ENCODE results near the gene BRSK2. TPM values are rescaled to one million over a fixed set of nuclear protein-coding genes. Genes with fewer than 3 reads are reported as not detected.

Gene BRSK2
- total RNA-seq, 1 donor from 2014 or later, result 1.5 TPM

- no peak for DNase-seq (ENCODE audit: low spot score)
- no peak overlapping the region for H3K4me3 Mint-ChIP-seq (ENCODE audit: low read depth)
- no peak overlapping the region for H3K27ac Mint-ChIP-seq
- no peaks in the 10 kb centered on the region for H3K36me3 Mint-ChIP-seq (ENCODE audit: low read depth)
- intact Hi-C loops (cut with micrococcal nuclease), result no loop called here
- H3K27me3 Mint-ChIP-seq (ENCODE audit: low read depth), result no peaks in the 10 kb centered on the region
- H3K4me1 Mint-ChIP-seq (ENCODE audit: low read depth), result no peaks in the 10 kb centered on the region
- no peaks in the 10 kb centered on the region for H3K9me3 Mint-ChIP-seq
Measured at GRCh38 chr11:1466784-1467183, 77.0 kb downstream of the BRSK2 start.

- intact Hi-C loops (cut with micrococcal nuclease), result no loop called here
- no peaks in the 10 kb centered on the region for H3K36me3 Mint-ChIP-seq (ENCODE audit: low read depth)
Measured at GRCh38 chr11:1467270-1467669, 77.5 kb downstream of the BRSK2 start.

GRCh38 chr11:1468002-1468401 is 78.3 kb downstream of the BRSK2 start:
- no peaks in the 10 kb centered on the region for H3K27me3 Mint-ChIP-seq (ENCODE audit: low read depth)
- no peak overlapping the region for H3K27ac Mint-ChIP-seq
- no peaks in the 10 kb centered on the region for H3K9me3 Mint-ChIP-seq
- no peak overlapping the region for H3K4me3 Mint-ChIP-seq (ENCODE audit: low read depth)
- DNase-seq (ENCODE audit: low spot score), result no peak
- H3K36me3 Mint-ChIP-seq (ENCODE audit: low read depth), result no peaks in the 10 kb centered on the region
- intact Hi-C loops (cut with micrococcal nuclease), result no loop called here
- no peaks in the 10 kb centered on the region for H3K4me1 Mint-ChIP-seq (ENCODE audit: low read depth)

More at GRCh38 chr11:1467270-1467669, 77.5 kb downstream of the BRSK2 start:
- Mint-ChIP-seq H3K4me3 (ENCODE audit: low read depth) (no peak overlapping the region), H3K4me1 (ENCODE audit: low read depth) (no peaks in the 10 kb centered on the region), H3K27ac (no peak overlapping the region), H3K27me3 (ENCODE audit: low read depth) (no peaks in the 10 kb centered on the region), H3K9me3 (no peaks in the 10 kb centered on the region)
- DNase-seq (ENCODE audit: low spot score), result no peak

- no peak overlapping the region for H3K4me3 Mint-ChIP-seq (ENCODE audit: low read depth)
- H3K4me1 Mint-ChIP-seq (ENCODE audit: low read depth), result no peaks in the 10 kb centered on the region
- H3K9me3 Mint-ChIP-seq, result no peaks in the 10 kb centered on the region
- DNase-seq (ENCODE audit: low spot score), result no peak
- H3K36me3 Mint-ChIP-seq (ENCODE audit: low read depth), result no peaks in the 10 kb centered on the region
- H3K27me3 Mint-ChIP-seq (ENCODE audit: low read depth), result no peaks in the 10 kb centered on the region
- H3K27ac Mint-ChIP-seq, result no peak overlapping the region
- intact Hi-C loops (cut with micrococcal nuclease), result no loop called here
Measured at GRCh38 chr11:1468473-1469066, 78.8 kb downstream of the BRSK2 start.

- intact Hi-C loops (cut with micrococcal nuclease), result no loop called here
Measured at GRCh38 chr11:1469287-1469910, 79.7 kb downstream of the BRSK2 start.

GRCh38 chr11:1469911-1470680 is 80.4 kb downstream of the BRSK2 start:
- Mint-ChIP-seq H3K36me3 (ENCODE audit: low read depth) (no peaks in the 10 kb centered on the region), H3K4me1 (ENCODE audit: low read depth) (no peaks in the 10 kb centered on the region), H3K27me3 (ENCODE audit: low read depth) (no peaks in the 10 kb centered on the region), H3K4me3 (ENCODE audit: low read depth) (no peak overlapping the region), H3K27ac (no peak overlapping the region), H3K9me3 (no peaks in the 10 kb centered on the region)
- intact Hi-C loops (cut with micrococcal nuclease), result no loop called here
- no peak for DNase-seq (ENCODE audit: low spot score)

More at GRCh38 chr11:1469287-1469910, 79.7 kb downstream of the BRSK2 start:
- H3K4me1 Mint-ChIP-seq (ENCODE audit: low read depth), result no peaks in the 10 kb centered on the region
- H3K36me3 Mint-ChIP-seq (ENCODE audit: low read depth), result no peaks in the 10 kb centered on the region
- H3K27ac Mint-ChIP-seq, result no peak overlapping the region
- no peak overlapping the region for H3K4me3 Mint-ChIP-seq (ENCODE audit: low read depth)
- no peaks in the 10 kb centered on the region for H3K9me3 Mint-ChIP-seq
- no peak for DNase-seq (ENCODE audit: low spot score)
- H3K27me3 Mint-ChIP-seq (ENCODE audit: low read depth), result no peaks in the 10 kb centered on the region

- no peaks in the 10 kb centered on the region for H3K27me3 Mint-ChIP-seq (ENCODE audit: low read depth)
- no peaks in the 10 kb centered on the region for H3K4me1 Mint-ChIP-seq (ENCODE audit: low read depth)
- H3K9me3 Mint-ChIP-seq, result no peaks in the 10 kb centered on the region
- H3K36me3 Mint-ChIP-seq (ENCODE audit: low read depth), result no peaks in the 10 kb centered on the region
- H3K4me3 Mint-ChIP-seq (ENCODE audit: low read depth), result no peak overlapping the region
- DNase-seq (ENCODE audit: low spot score), result no peak
- no peak overlapping the region for H3K27ac Mint-ChIP-seq
- intact Hi-C loops (cut with micrococcal nuclease), result no loop called here
Measured at GRCh38 chr11:1470681-1471611, 81.2 kb downstream of the BRSK2 start.

- no peak overlapping the region for H3K4me3 Mint-ChIP-seq (ENCODE audit: low read depth)
- no peaks in the 10 kb centered on the region for H3K9me3 Mint-ChIP-seq
- intact Hi-C loops (cut with micrococcal nuclease), result no loop called here
- H3K36me3 Mint-ChIP-seq (ENCODE audit: low read depth), result no peaks in the 10 kb centered on the region
- H3K27ac Mint-ChIP-seq, result no peak overlapping the region
- DNase-seq (ENCODE audit: low spot score), result no peak
- no peaks in the 10 kb centered on the region for H3K27me3 Mint-ChIP-seq (ENCODE audit: low read depth)
- H3K4me1 Mint-ChIP-seq (ENCODE audit: low read depth), result no peaks in the 10 kb centered on the region
Measured at GRCh38 chr11:1471736-1472135, 82.0 kb downstream of the BRSK2 start.

- Mint-ChIP-seq H3K27ac (no peak overlapping the region), H3K9me3 (no peaks in the 10 kb centered on the region), H3K27me3 (ENCODE audit: low read depth) (no peaks in the 10 kb centered on the region), H3K4me3 (ENCODE audit: low read depth) (no peak overlapping the region), H3K4me1 (ENCODE audit: low read depth) (no peaks in the 10 kb centered on the region), H3K36me3 (ENCODE audit: low read depth) (no peaks in the 10 kb centered on the region)
- DNase-seq (ENCODE audit: low spot score), result no peak
- intact Hi-C loops (cut with micrococcal nuclease), result no loop called here
Measured at GRCh38 chr11:1472180-1473005, 82.7 kb downstream of the BRSK2 start.

- DNase-seq (ENCODE audit: low spot score), result no peak
- intact Hi-C loops (cut with micrococcal nuclease), result no loop called here
- Mint-ChIP-seq H3K27ac (no peak overlapping the region), H3K36me3 (ENCODE audit: low read depth) (peaks cover 4% of the 10 kb centered on the region), H3K9me3 (no peaks in the 10 kb centered on the region), H3K4me1 (ENCODE audit: low read depth) (no peaks in the 10 kb centered on the region), H3K27me3 (ENCODE audit: low read depth) (no peaks in the 10 kb centered on the region), H3K4me3 (ENCODE audit: low read depth) (no peak overlapping the region)
Measured at GRCh38 chr11:1473011-1473628, 83.4 kb downstream of the BRSK2 start.

- H3K4me3 Mint-ChIP-seq (ENCODE audit: low read depth), result no peak overlapping the region
- H3K36me3 Mint-ChIP-seq (ENCODE audit: low read depth), result peaks cover 11% of the 10 kb centered on the region
- no peaks in the 10 kb centered on the region for H3K9me3 Mint-ChIP-seq
- H3K27ac Mint-ChIP-seq, result no peak overlapping the region
- H3K4me1 Mint-ChIP-seq (ENCODE audit: low read depth), result no peaks in the 10 kb centered on the region
- no peaks in the 10 kb centered on the region for H3K27me3 Mint-ChIP-seq (ENCODE audit: low read depth)
- DNase-seq (ENCODE audit: low spot score), result no peak
- intact Hi-C loops (cut with micrococcal nuclease), result no loop called here
Measured at GRCh38 chr11:1473786-1474185, 84.1 kb downstream of the BRSK2 start.
